Esophagus muscularis mucosa (tissue), 4 donors: Measurements from ENCODE around the gene FAM227B. TPM values are rescaled to one million over a fixed set of nuclear protein-coding genes. Genes with fewer than 3 reads are reported as not detected.

Source experiments
- DNase-seq: peaks from one replicate; pipeline ENCODE4 v3.0.0-alpha.2; 2017; ENCODE audit errors: extremely low spot score
- H3K27ac ChIP-seq, 4 donors: fragments of 200-600 bp; sonication (generic); replicated peaks in 1 of 4; 1 replicate in 3 of 4; 2 replicates in 1 of 4; pipeline ENCODE4 v1.5.1; 2016 to 2019; ENCODE audit warnings: mild to moderate bottlenecking in 1 of 4
- H3K27me3 ChIP-seq, 4 donors: fragments of 200-600 bp; sonication (generic); one replicate each; pipeline versions ENCODE4 v1.5.1 to v1.6.0; 2016 to 2019
- H3K36me3 ChIP-seq, 4 donors: fragments of 200-600 bp; sonication (generic); one replicate each; pipeline ENCODE4 v1.5.1; 2016 to 2019
- H3K4me1 ChIP-seq, 4 donors: fragments of 200-600 bp; sonication (generic); one replicate each; pipeline ENCODE4 v1.5.1; 2016 to 2019
- H3K4me3 ChIP-seq, 4 donors: fragments of 200-600 bp; sonication (generic); 1 replicate in 2 of 4; 2 replicates in 2 of 4; pipeline ENCODE4 v1.5.1; 2016 to 2019; ENCODE audit warnings: mild to moderate bottlenecking in 4 of 4, moderate library complexity in 1 of 4
- H3K9me3 ChIP-seq, 4 donors: fragments of 200-600 bp; sonication (generic); 1 replicate in 3 of 4; 2 replicates in 1 of 4; pipeline ENCODE4 v1.5.1; 2016 to 2019
- EP300 ChIP-seq: sonication (generic); formaldehyde crosslinking; IDR thresholded peaks from one replicate; pipeline ENCODE4 v1.6.1; 2017; ENCODE audit warnings: antibody characterized with exemption
- POLR2A ChIP-seq: fragments of 450-650 bp; IDR thresholded peaks from one replicate; pipeline ENCODE4 v1.6.1; 2017; ENCODE audit warnings: antibody characterized with exemption, moderate library complexity, mild to moderate bottlenecking, low read depth
- POLR2AphosphoS5 ChIP-seq, 2 donors: sonication (generic); formaldehyde crosslinking; IDR thresholded peaks; one replicate each; pipeline ENCODE4 v1.6.1; 2017; ENCODE audit warnings: antibody characterized with exemption in 2 of 2
- WGBS: methylation state at CpG from one replicate; pipeline ENCODE4 v1.1.5; 2018; 5-methylcytosine and 5-hydroxymethylcytosine counted together
- intact Hi-C: fragments of 100-400 bp; cut with DNase I; formaldehyde crosslinking; loops from one replicate; pipeline ENCODE4 v1.15.1; 2023
- total RNA-seq, 4 donors: library from RNA; depleted of rRNA; stranded (reverse); fragments of >200 nt; gene quantifications; one replicate each; pipeline versions ENCODE4 v1.1.0 to v1.2.1, GENCODE V29; 2016
- TF ChIP-seq, protein P1 (sequence below), 3 experiments: fragments of 200-600 bp in 2 of 3; fragments of 450-650 bp in 1 of 3; sonication (generic) in 2 of 3; IDR thresholded peaks; one replicate each; pipeline ENCODE4 v1.5.1; 2017 to 2019; ENCODE audit warnings: antibody characterized with exemption in 3 of 3, mild to moderate bottlenecking in 2 of 3, moderate library complexity in 1 of 3

The FAM227B gene
- total RNA-seq, 4 donors from 2014 or later = 5.8 to 13.7 (median 10.3) TPM

DNA sequence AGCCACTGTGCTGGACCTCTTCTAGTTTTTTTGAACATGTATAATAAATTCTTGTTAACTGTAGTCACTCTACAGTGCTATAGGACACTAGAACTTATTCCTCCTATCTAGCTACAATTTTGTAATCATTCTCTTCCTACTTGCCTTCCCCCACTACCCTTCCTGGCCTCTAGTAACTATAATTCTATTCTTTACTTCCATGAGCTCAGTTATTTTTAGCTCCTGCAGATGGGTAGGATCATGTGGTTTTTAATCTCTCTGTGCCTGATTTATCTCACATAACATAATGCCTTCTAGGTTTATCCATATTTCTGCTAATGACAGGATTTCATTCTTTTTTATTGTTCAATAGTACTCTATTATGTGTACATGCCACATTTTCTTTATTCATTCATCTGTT, 310.7 kb downstream of the FAM227B start:
- no peak overlapping the region for H3K27ac ChIP-seq
- intact Hi-C loops = no loop called here
- H3K27me3 ChIP-seq = no peaks in the 10 kb centered on the region

DNA sequence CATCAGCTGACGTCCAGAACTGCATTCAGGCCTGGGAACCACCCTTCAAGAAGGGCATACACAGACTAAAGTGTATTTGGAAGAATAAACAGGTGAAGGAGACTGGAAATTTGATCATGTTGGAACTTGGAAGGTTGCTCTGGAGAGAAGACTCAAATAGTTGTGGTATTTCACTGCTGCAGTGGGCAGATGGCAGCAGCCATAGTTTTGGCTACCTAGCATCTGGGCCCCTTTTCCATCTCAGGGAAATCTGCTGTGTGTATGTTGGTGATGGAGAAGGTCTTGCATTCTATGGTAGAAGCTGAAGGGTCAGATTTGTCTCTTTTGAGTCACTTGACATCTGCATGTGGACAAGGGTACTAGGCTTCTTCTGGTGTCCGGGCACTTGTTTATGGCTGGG, 311.9 kb downstream of the FAM227B start:
- 95% methylated on average over 2 of the region's 2 CpGs for WGBS
- intact Hi-C loops = no loop called here
- DNase-seq = no peak
- Histone ChIP-seq H3K27me3 (no peaks in the 10 kb centered on the region), H3K27ac (no peak overlapping the region), H3K4me1 (peaks cover 0 to 11% (median 8%) of the 10 kb centered on the region in 4 donors), H3K36me3 (peaks cover 0 to 27% (median 7%) of the 10 kb centered on the region in 4 donors), H3K4me3 (no peak overlapping the region), H3K9me3 (no peaks in the 10 kb centered on the region)
- TF ChIP-seq EP300 = no peak
- no peak for TF ChIP-seq POLR2A
- TF ChIP-seq, protein P1, sequence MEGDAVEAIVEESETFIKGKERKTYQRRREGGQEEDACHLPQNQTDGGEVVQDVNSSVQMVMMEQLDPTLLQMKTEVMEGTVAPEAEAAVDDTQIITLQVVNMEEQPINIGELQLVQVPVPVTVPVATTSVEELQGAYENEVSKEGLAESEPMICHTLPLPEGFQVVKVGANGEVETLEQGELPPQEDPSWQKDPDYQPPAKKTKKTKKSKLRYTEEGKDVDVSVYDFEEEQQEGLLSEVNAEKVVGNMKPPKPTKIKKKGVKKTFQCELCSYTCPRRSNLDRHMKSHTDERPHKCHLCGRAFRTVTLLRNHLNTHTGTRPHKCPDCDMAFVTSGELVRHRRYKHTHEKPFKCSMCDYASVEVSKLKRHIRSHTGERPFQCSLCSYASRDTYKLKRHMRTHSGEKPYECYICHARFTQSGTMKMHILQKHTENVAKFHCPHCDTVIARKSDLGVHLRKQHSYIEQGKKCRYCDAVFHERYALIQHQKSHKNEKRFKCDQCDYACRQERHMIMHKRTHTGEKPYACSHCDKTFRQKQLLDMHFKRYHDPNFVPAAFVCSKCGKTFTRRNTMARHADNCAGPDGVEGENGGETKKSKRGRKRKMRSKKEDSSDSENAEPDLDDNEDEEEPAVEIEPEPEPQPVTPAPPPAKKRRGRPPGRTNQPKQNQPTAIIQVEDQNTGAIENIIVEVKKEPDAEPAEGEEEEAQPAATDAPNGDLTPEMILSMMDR (IDR thresholded peaks at IDR 0.05) = no peak
- no peak for TF ChIP-seq POLR2AphosphoS5 (IDR thresholded peaks at IDR 0.05)

More for the DNA sequence above, 310.7 kb downstream of the FAM227B start:
- no peak for DNase-seq
- H3K9me3 ChIP-seq = no peaks in the 10 kb centered on the region
- no peak overlapping the region for H3K4me3 ChIP-seq
- H3K36me3 ChIP-seq = peaks cover 0 to 15% (median 0%) of the 10 kb centered on the region in 4 donors
- H3K4me1 ChIP-seq = peaks cover 0 to 23% (median 16%) of the 10 kb centered on the region in 4 donors
- TF ChIP-seq POLR2AphosphoS5 (IDR thresholded peaks at IDR 0.05) = no peak

DNA sequence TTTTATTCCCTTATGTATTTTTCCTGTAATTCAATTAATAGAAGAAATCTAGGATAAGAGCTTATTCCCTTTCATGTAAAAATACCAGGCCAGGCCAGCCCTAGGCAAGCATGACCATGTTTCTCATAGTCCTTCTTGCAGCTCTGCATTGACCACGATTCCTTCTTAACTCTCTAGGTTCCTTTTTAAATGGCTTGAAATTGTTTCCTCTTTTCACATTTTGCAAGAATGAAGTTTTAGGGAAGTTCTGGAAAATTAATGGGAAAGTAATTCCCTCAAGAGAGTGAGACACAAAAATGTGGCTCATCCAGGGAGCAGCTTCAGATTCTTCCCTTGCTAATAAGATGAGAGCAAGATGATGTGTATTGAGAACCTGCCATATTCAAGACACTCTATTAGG, 314.1 kb downstream of the FAM227B start:
- Histone ChIP-seq H3K4me1 (no peaks in the 10 kb centered on the region), H3K27ac (no peak overlapping the region), H3K36me3 (peaks cover 3 to 34% (median 8%) of the 10 kb centered on the region in 4 donors), H3K4me3 (no peak overlapping the region), H3K27me3 (no peaks in the 10 kb centered on the region), H3K9me3 (no peaks in the 10 kb centered on the region)
- 67% methylated on average over 1 of the region's 1 CpG for WGBS
- DNase-seq = no peak
- no peak for TF ChIP-seq POLR2A
- intact Hi-C loops = no loop called here

DNA sequence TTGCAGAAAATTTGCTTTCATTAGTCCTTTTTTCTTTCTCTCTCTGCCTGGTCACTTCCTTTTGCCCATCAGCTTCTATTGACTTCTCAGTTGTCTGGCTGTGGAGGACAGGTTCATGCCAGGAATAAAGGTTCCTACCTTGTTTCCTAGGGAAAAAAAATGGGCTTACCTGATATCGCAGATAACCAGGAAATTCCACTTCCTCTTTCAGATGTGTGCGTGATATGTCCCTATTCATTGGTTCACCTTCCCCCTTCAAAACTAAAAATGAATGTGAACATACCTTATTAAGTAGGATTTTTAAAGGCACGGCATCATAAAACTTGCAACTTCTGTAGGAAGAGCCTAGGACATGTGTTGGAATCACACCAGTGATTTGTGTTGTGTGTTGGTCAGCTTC, 317.6 kb downstream of the FAM227B start:
- Histone ChIP-seq H3K27ac (no peak overlapping the region), H3K36me3 (peaks cover 3 to 26% (median 8%) of the 10 kb centered on the region in 4 donors), H3K4me3 (no peak overlapping the region), H3K27me3 (no peaks in the 10 kb centered on the region), H3K4me1 (no peaks in the 10 kb centered on the region), H3K9me3 (no peaks in the 10 kb centered on the region)
- intact Hi-C loops = no loop called here
- WGBS = 85% methylated on average over 3 of the region's 3 CpGs
- TF ChIP-seq, protein P1 (IDR thresholded peaks at IDR 0.05) = no peak
- TF ChIP-seq EP300 (no peak), POLR2A (no peak), POLR2AphosphoS5 (IDR thresholded peaks at IDR 0.05) (no peak)
- no peak for DNase-seq

- no peak overlapping the region for H3K4me3 ChIP-seq
- H3K27ac ChIP-seq = no peak overlapping the region
- no peak for DNase-seq
- TF ChIP-seq POLR2AphosphoS5 (IDR thresholded peaks at IDR 0.05) (no peak), POLR2A (no peak), EP300 (no peak)
- TF ChIP-seq, protein P1 (IDR thresholded peaks at IDR 0.05) = no peak
- H3K9me3 ChIP-seq = no peaks in the 10 kb centered on the region
- no peaks in the 10 kb centered on the region for H3K4me1 ChIP-seq
- H3K27me3 ChIP-seq = no peaks in the 10 kb centered on the region
- intact Hi-C loops = no loop called here
- peaks cover 3 to 26% (median 8%) of the 10 kb centered on the region in 4 donors for H3K36me3 ChIP-seq
Observed at GRCh38 chr15:49301562-49301961, 319.1 kb downstream of the FAM227B start.

GRCh38 chr15:49300856-49301255, 319.8 kb downstream of the FAM227B start:
- Histone ChIP-seq H3K4me1 (no peaks in the 10 kb centered on the region), H3K9me3 (peaks cover 0 to 4% (median 0%) of the 10 kb centered on the region in 4 donors), H3K27ac (no peak overlapping the region), H3K4me3 (no peak overlapping the region), H3K36me3 (peaks cover 3 to 33% (median 8%) of the 10 kb centered on the region in 4 donors), H3K27me3 (no peaks in the 10 kb centered on the region)
- DNase-seq = no peak
- 94% methylated on average over 3 of the region's 3 CpGs for WGBS
- intact Hi-C loops = no loop called here
- TF ChIP-seq POLR2A (no peak), EP300 (no peak), POLR2AphosphoS5 (IDR thresholded peaks at IDR 0.05) (no peak)
- TF ChIP-seq, protein P1 (IDR thresholded peaks at IDR 0.05) = no peak
